Kidney tubule cell (primary cell): ENCODE measurements around the gene FSD2.
"Not testable (repeated sequence)": the region's sequence is repeated elsewhere in the genome, so short reads cannot be mapped to it uniquely, and the experiment has no call there.

Experiments used
- DNase-seq: peaks from one replicate; pipeline ENCODE4 v3.0.0-alpha.2; 2018; ENCODE audit warnings: low spot score

The FSD2 gene

GRCh38 chr15:82731527-82731926 lies 74.3 kb downstream of the FSD2 start:
- no peak for DNase-seq

GRCh38 chr15:82730022-82730530 lies 75.8 kb downstream of the FSD2 start:
- no peak for DNase-seq

- no peak for DNase-seq
Observed at GRCh38 chr15:82726816-82727215, 79.1 kb downstream of the FSD2 start.

- DNase-seq = no peak
Observed at GRCh38 chr15:82715003-82715402, 90.9 kb downstream of the FSD2 start.

- no peak for DNase-seq
Observed at GRCh38 chr15:82714016-82714415, 91.9 kb downstream of the FSD2 start.

- no peak for DNase-seq
Observed at GRCh38 chr15:82712036-82712435, 93.8 kb downstream of the FSD2 start.

GRCh38 chr15:82710926-82711490 lies 94.9 kb downstream of the FSD2 start:
- no peak for DNase-seq

- no peak for DNase-seq
Observed at GRCh38 chr15:82710208-82710555, 95.7 kb downstream of the FSD2 start.

- peak; percentile 77 for DNase-seq
Observed at GRCh38 chr15:82709421-82710207, 96.3 kb downstream of the FSD2 start, which contains the start of gene AP3B2. TSS of gene AP3B2 (minus strand) at chr15:82709875. CDS start at chr15:82709706, 169 bp downstream.

GRCh38 chr15:82709081-82709420 lies 96.8 kb downstream of the FSD2 start:
- DNase-seq = no peak

- not testable (repeated sequence) for DNase-seq
Observed at GRCh38 chr15:82705856-82706255, 100.0 kb downstream of the FSD2 start.
